H1 (cell line): Measurements from ENCODE around the gene SCP2.

Source experiments
- ASH2L ChIP-seq: fragments of 200-600, 300-600 bp; sonication (generic); IDR thresholded peaks from one replicate; pipeline ENCODE4 v1.7.1; 2017; ENCODE audit warnings: low read length
- EP300 ChIP-seq, 2 experiments: IDR thresholded peaks; 1 replicate in 1 of 2; 2 replicates in 1 of 2; pipeline ENCODE4 v1.6.1; 2011 to 2012; ENCODE audit warnings: low read depth in 2 of 2, low read length in 2 of 2, mild to moderate bottlenecking in 2 of 2, borderline replicate concordance in 1 of 2, inconsistent platforms in 1 of 2, moderate library complexity in 1 of 2
- MAFK ChIP-seq: IDR thresholded peaks from 2 replicates; pipeline ENCODE4 v1.6.1; 2012; ENCODE audit warnings: low read depth, mild to moderate bottlenecking, improper control_type of control experiment, low read length
- SP1 ChIP-seq: IDR thresholded peaks from 2 replicates; pipeline ENCODE4 v1.6.1; 2011; ENCODE audit warnings: low read depth, low read length
- TF ChIP-seq, protein P1 (sequence below), 3 experiments: IDR thresholded peaks; 1 replicate in 2 of 3; 2 replicates in 1 of 3; pipeline versions ENCODE4 v1.5.1 to v1.6.1; 2011; ENCODE audit warnings: low read length in 3 of 3, mild to moderate bottlenecking in 3 of 3, inconsistent platforms in 2 of 3, low read depth in 1 of 3, moderate library complexity in 1 of 3; ENCODE audit not compliant: insufficient read depth in 1 of 3; ENCODE audit errors: control extremely low read depth in 1 of 3

DNA sequence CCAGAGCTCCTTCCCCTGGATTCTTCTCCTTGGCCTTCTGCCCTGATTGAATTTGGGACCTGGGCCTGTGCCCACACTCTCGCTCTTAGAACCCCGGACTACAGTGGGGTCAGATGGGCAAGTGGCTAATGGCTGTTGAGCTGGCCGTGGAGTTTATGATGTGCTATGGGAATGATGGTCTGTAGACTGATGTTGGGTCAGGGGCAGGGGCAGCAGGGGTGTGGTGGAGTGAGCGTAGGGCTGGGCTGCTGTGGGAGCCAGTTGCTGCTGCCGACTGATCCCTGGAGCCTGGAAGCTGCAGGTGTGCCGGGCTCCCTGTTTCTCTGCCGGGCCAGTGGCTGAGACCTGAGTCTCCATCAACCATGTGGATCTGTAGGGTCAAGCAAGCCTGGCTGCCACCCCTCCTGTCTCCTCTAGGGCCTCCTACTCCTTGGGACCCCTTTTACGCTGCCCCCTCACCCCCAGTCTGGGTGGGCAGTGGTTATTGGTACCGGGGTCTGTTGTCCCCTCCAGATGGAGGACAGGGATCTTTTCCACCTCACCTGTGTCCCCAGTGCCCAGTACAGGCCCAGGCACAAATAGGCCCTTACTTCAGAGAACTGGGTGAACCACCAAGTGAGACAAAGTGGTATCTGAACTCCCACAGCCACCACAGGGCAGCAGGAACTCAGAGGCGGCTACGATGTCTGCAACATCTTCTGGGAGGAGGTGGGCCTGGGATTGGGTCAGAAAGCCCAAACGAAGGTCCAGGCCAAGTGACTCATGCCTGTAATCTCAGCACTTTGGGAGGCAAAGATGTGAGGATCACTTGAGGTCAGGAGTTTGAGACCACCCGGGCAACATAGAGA is 140.0 kb downstream of the SCP2 start:
- TF ChIP-seq, protein P1, sequence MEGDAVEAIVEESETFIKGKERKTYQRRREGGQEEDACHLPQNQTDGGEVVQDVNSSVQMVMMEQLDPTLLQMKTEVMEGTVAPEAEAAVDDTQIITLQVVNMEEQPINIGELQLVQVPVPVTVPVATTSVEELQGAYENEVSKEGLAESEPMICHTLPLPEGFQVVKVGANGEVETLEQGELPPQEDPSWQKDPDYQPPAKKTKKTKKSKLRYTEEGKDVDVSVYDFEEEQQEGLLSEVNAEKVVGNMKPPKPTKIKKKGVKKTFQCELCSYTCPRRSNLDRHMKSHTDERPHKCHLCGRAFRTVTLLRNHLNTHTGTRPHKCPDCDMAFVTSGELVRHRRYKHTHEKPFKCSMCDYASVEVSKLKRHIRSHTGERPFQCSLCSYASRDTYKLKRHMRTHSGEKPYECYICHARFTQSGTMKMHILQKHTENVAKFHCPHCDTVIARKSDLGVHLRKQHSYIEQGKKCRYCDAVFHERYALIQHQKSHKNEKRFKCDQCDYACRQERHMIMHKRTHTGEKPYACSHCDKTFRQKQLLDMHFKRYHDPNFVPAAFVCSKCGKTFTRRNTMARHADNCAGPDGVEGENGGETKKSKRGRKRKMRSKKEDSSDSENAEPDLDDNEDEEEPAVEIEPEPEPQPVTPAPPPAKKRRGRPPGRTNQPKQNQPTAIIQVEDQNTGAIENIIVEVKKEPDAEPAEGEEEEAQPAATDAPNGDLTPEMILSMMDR (IDR thresholded peaks at IDR 0.05; ENCODE audit: control extremely low read depth in 1 of 3, insufficient read depth in 1 of 3, low read depth in 1 of 3, low read length in 3 of 3) = no peak
- no peak for TF ChIP-seq MAFK
- TF ChIP-seq EP300 (IDR thresholded peaks at IDR 0.05; ENCODE audit: borderline replicate concordance in 1 of 2, low read depth in 2 of 2, low read length in 2 of 2) = no peak
- no peak for TF ChIP-seq SP1
- no peak for TF ChIP-seq ASH2L
